Mucosa of gallbladder (tissue), 1 donor: ENCODE measurements around the gene CRX. TPM values are rescaled to one million over a fixed set of nuclear protein-coding genes. Genes with fewer than 3 reads are reported as not detected.
"Not testable (repeated sequence)": the region's sequence is repeated elsewhere in the genome, so short reads cannot be mapped to it uniquely, and the experiment has no call there.

ENCODE experiments used
- DNase-seq: peaks from one replicate; pipeline ENCODE4 v3.0.0-alpha.2; 2020; ENCODE audit warnings: low spot score
- total RNA-seq: library from RNA; stranded (reverse); gene quantifications from one replicate; pipeline ENCODE4 v1.2.1, GENCODE V29; 2021
- donor health status: DM: no; HTN: no; CAD: no.

Gene CRX
- total RNA-seq, 1 donor from 2014 or later, result not detected

DNA sequence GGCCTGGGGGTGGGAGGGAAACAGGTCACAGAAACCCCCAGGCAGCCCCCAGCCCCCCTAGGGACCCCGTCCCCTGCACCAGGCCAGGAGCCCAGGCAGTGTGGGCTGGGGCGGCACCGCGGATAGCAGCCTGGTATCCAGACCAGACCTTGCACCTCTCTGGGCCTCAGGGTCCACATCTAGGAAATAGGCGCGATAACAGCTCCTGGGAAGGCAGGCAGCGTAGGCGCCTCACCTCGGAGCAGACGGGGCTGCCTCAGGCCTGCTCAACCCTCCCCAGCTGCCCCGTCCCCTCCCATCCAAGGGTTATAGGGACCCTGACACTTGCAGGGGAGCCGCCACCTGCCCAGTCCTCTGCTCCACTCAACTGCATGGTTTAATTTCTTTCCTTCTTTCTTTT lies 18.1 kb upstream of the CRX start:
- DNase-seq, result not testable (repeated sequence)

DNA sequence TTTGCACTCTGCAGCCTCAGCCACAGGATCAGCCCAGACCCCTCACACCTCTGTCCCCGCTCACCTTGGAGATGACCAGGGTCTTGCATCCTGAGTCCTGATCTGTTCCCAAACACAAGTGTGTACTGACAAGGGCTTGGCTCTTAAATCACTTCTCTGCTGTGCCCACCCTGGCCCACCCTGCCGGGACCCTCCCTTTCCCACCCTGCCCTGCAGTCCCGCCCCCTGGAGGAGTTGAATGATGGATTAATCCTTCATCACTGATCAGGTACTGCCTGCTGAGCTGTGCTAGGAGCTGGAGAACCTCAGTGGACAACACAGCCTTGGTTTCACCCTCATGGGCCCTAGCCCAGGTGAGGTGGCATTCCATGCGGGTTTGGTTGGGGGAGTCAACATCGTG lies 17.3 kb upstream of the CRX start, which contains the start of gene TPRX1:
Gene TPRX1 (minus strand): TSS at position 101 of the 400 bp plus-strand sequence. CDS start 12 bp downstream, at position 89.
- DNase-seq, result not testable (repeated sequence)

DNA sequence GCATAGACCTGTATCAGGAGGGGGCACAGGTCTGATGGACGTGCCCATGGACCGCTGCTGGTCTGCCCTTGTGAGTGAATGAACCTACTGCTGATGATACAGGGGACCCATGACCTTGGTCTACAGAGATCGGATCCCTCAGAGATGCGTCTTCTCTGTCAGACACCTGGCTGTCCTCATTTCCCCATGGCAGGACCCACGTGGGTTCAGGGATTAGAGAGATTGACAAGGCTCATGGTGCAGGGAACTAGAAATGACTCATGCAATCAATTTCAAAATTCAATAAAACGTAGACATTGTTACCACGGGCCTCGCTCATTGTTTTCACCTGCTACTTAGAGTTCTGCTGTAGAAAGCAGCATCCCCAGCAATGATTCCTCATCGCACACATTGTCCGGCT lies 16.4 kb upstream of the CRX start:
- peak; percentile 27 for DNase-seq

- no peak for DNase-seq
Measured at GRCh38 chr19:47806435-47806834, 15.3 kb upstream of the CRX start.

- DNase-seq, result peak; percentile 52
Measured at GRCh38 chr19:47813304-47813994, 8.3 kb upstream of the CRX start.

GRCh38 chr19:47813995-47814328 lies 7.8 kb upstream of the CRX start:
- no peak for DNase-seq

GRCh38 chr19:47816270-47816669 lies 5.5 kb upstream of the CRX start:
- DNase-seq, result not testable (repeated sequence)

GRCh38 chr19:47818221-47818620 lies 3.5 kb upstream of the CRX start:
- not testable (repeated sequence) for DNase-seq

- no peak for DNase-seq
Measured at GRCh38 chr19:47819858-47820257, 1.9 kb upstream of the CRX start.

GRCh38 chr19:47820410-47820809 lies 1.3 kb upstream of the CRX start:
- DNase-seq, result no peak

- DNase-seq, result no peak
Measured at GRCh38 chr19:47824396-47824795, 2.7 kb downstream of the CRX start.

DNA sequence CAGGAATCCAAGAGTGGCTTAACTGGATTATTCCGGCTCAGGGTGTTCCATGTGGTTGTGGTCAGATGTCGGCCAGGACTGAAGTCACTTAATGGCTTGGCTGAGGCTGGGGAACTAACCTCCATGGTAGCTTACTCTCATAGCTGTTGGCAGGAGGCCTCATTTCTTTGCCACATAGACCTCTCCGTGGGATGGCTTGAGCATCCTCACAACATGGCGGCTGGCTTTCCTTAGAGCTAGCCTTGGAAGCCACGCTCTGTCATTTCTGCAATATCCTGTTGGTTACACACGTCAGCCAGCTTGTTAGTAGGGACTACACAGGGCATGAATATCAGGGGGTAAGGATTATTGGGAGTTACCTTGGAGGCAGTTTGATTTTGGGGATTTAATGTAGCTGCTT lies 5.1 kb downstream of the CRX start:
- no peak for DNase-seq

- no peak for DNase-seq
Measured at GRCh38 chr19:47832723-47833122, 11.0 kb downstream of the CRX start.

DNA sequence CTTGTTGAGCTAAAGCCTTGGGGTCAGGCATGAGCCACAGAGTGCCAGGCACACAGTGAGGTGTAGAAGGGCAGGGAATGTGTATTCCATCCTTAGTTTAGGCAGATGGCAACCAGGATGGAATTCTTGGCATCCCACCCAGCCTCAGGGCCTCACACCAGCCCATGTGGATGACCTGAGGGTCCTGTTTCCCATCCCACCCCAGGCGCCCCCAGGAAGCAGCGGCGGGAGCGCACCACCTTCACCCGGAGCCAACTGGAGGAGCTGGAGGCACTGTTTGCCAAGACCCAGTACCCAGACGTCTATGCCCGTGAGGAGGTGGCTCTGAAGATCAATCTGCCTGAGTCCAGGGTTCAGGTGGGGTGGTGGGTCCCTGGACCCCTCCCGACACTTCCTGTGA lies 14.3 kb downstream of the CRX start:
- no peak for DNase-seq

DNA sequence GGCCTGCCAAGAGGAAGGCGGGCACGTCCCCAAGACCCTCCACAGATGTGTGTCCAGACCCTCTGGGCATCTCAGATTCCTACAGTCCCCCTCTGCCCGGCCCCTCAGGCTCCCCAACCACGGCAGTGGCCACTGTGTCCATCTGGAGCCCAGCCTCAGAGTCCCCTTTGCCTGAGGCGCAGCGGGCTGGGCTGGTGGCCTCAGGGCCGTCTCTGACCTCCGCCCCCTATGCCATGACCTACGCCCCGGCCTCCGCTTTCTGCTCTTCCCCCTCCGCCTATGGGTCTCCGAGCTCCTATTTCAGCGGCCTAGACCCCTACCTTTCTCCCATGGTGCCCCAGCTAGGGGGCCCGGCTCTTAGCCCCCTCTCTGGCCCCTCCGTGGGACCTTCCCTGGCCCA lies 17.7 kb downstream of the CRX start:
- DNase-seq, result no peak

- no peak for DNase-seq
Measured at GRCh38 chr19:47839913-47840312, 18.2 kb downstream of the CRX start.

DNA sequence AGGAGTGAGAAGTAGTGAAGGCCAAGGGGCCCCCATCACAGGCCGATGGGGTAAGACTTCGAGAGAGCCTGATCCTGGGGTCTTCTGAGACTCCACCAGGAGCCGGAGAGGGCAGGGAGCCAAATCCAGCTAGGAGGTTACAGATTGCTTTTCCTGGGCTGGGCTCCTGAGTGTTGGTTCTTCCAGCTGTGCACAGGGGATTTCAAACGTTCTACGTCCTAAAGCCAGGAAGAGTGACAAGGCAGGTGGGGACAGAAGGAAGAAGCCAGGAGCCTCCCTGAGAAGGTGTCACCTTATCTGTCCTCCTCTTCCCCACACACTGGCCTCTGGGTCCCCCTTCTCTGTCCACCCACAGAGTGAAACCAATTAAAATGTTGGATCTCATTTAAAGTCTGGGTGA lies 21.2 kb downstream of the CRX start:
- DNase-seq, result no peak

GRCh38 chr19:47848425-47848822 lies 26.7 kb downstream of the CRX start:
- no peak for DNase-seq

DNA sequence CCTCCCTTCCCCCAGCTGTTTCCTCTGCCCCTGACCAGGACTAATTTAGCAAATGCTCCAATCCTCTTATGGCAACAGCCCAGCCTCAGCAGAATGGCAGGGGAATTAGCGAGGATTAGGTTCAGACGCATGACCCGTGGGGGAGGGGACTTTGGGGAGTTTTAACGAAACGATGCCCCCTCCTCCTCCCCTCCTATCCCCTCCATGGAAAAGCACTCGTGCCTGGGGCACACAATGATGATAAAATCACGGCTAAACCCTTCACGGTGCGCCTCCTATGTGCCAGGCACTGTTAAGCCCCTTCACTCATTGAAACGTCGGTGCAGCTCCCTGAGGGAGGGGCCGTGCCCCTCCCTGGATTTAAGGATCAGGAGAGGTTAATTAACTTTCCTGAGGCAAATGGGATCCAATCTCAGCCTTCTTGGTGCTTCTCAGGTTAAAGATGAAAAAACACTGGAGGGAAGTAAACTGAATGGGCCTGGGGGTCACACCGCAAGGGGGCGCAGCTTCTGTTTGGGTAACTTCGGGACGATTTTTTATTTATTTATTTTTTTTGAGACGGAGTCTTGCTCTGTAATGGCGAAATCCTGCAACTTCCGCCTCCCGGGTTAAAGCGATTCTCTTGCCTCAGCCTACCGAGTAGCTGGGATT lies 27.2 kb downstream of the CRX start:
- DNase-seq, result no peak

- DNase-seq, result no peak
Measured at GRCh38 chr19:47853003-47853402, 31.3 kb downstream of the CRX start.

- DNase-seq, result no peak
Measured at GRCh38 chr19:47854459-47854858, 32.7 kb downstream of the CRX start.

GRCh38 chr19:47858231-47858630 lies 36.5 kb downstream of the CRX start:
- DNase-seq, result not testable (repeated sequence)

GRCh38 chr19:47858646-47859285 lies 37.0 kb downstream of the CRX start, which contains the start of gene TPRX2:
Gene TPRX2, plus strand, starts transcription at chr19:47859235. Its CDS starts 12 bp downstream, at chr19:47859247.
- DNase-seq, result not testable (repeated sequence)
